GM21367 (cell line): ENCODE data around the gene NFIX.

Experiments
- ATAC-seq: cut with Tn5 transposase; IDR thresholded peaks from one replicate; pipeline ENCODE4 v1.9.1; 2021; ENCODE audit not compliant: unreplicated experiment

NFIX gene

DNA sequence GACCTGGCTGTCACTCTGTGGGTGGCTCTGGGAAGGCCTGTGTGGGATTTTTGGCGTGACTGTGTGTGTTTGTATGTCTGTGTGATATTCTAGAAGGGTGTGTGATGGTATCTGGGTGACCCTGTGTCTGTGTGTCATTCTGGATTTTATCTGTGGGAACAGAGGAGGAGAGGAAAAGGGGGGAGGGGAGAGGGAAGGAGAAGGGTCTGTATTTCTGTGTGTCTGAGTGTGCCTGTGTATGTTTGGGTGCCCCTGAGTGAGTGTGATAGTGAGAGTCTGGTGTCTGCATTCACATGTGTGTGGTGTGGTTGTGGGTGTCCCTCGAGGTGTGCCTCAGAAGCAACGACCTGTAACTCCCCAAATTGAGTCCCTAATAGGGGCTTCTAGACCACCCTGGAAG is 8.1 kb upstream of the NFIX start:
- no peak for ATAC-seq

DNA sequence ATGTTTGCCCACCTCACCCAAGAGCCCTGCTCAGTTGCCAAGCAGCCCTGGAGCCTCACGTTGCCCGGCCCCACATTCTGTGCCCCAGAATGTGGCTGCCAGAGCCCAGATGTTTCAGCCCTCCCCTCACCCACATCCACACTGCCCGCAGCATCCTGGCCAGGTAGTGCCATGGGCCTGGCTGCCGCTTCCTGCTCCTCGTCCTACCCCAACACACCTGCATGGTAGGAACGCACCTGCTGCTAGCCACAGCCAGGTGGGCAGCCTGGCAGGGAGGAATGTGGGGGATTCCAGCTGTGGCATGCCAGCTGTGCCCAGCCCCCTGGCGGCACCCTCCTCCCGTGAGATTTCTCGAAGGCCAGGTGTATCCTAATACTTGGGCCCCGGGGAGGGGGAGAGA is 7.5 kb upstream of the NFIX start:
- no peak for ATAC-seq

GRCh38 chr19:12990431-12990830 is 4.8 kb upstream of the NFIX start:
- no peak for ATAC-seq

GRCh38 chr19:12990853-12991252 is 4.4 kb upstream of the NFIX start:
- ATAC-seq = no peak

DNA sequence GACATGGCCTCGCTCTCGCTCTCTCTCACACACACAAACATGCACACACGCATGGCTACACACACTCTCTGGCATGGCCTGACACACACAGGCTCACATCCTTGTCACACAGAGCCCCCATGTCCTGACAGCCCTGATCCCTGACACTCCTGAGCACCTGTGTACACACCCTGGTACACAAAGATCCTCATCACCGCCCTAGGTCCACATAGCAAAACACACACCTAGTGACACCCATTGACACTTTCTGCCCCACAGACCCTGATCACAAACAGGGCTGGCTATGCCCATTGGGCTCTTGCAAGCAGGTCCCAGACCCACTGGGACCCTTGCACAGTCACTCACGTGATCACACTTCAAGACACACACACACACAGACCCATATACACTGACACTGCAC is 4.0 kb upstream of the NFIX start:
- ATAC-seq = no peak

DNA sequence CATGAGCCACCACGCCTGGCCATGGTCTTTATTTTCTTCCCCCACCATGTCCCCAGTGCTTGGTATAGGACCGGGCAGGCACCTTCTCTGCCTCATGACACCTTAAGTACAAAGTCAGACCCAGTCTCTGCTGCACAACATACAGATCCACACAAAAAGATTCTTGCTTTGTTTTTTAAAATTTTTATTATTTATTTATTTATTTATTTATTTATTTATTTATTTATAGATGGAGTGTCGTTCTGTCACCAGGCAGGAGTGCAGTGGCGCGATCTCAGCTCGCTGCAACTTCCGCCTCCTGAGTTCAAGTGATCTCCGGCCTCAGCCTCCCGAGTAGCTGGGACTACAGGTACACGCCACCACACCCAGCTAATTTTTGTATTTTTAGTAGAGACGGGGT is 2.5 kb upstream of the NFIX start:
- ATAC-seq = no peak

GRCh38 chr19:12993562-12993961 is 1.7 kb upstream of the NFIX start:
- ATAC-seq = no peak

DNA sequence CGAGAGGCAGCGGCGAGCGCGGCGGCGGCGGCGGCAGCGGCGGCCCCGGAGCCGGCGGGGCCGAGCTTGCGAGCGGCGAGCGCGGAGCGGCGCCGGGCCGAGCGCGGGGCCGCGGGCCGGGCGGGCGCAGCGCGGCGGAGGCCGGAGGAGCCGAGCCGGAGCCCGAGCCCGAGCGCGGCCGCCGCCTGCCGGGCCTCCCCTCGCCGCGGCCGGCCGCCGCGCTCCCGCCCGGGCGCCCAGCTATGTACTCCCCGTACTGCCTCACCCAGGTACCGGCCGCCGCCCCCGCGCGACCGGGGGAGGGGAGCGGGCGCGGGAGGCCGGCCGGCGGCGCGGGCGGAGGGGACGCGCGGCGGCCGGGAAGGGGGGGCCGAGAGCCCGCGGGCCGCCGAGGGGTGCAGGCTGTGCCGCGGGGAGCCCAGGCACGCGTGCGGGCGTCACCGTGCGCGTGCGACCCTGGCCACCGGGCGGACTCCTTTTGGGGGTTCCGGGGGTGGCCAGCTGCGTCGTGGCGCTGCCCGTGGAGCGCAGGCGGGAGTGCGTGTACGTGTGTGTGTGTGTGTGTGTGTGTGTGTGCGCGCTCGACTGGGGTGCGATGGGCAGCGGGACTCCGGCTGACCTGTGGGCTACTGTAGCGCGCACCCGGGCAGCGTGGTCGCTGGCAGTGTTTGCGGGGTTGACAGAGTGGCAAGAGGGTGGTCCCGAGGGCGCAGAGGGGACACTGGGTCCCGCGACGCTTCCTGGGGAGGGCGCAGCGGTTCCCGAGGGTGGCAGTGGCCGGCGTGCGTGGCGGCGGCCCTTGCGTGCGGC is 526 bp downstream of the NFIX start:
- no peak for ATAC-seq

DNA sequence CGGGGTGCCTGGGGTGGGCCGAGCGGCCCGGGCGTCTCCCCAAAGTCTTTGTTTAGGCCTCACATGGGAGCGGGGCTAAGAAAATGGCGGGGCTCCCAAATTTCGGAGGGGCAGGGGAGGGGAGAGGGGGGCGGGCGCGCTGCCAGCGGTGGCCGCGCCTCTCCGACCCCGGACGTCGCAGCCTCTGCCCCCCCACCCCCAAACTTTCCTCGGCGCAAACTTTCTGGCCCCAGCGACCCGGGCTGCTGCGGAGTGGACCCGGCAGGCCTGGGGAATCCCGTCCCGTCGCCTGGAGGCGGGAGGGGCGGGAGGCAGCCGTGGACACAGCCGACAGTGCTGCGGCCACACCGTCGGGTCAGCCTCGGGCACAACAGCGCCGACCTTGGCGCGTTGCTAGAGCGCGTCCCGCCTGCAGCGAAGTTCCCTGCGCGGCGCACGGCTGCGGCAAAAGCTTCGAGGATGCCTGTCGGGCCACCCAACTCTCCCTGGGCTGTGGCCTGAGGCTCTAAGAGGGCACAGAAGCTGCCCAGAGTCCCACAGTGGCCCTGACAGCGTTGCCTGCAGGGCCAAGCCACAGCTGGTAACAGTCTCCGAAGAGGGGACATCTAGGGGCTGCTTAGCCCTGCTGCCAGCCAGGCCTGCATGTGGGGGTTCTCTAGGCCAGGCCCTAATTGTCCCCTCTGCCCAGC is 1.3 kb downstream of the NFIX start:
- no peak for ATAC-seq

GRCh38 chr19:12997179-12997966 is 2.1 kb downstream of the NFIX start:
- ATAC-seq = no peak

DNA sequence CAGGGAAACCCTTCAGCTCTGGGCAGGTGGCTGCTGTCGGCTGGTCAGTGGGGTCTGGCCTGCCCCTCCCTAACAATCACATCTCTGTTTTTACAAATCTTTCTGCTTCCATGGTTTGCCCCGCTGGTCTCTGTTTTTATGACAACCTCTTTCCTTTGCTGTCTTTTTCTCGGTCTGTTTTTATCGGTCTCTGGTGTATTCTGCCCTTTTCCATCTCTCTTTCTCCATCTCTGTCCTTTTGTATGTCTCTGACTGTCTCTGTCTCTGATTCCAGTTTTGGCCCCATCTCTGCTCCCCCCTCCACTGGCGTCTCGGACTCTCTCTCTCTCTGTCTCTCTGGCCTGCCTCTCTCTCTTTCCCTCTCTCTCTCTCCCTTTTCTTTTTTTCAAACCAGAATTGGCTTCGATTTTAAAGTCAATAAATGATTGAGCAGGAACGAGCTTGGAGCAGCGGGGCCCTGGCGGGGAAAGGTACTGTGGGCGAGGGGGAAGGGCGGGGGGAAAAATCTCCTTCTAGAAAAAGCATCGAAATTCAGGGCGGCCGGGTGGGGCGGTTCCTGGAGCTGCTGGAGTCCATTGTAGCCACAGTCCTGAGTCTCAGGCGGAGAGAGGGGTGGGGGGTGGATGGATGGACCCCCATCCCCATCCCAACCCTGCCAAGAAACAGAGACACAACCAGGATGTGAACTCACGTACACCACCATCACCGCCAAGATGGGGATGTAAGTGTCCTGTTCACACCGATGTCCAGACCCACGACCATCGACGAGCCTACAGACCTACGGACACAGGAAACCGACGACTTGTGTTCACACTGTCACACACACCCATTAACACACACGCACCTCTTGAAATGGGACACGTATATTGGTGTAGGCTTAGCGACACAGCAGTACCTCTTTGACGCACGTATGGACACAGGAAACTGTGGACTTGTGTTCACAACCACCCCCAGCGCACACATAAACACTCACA is 3.0 kb downstream of the NFIX start:
- ATAC-seq = no peak

DNA sequence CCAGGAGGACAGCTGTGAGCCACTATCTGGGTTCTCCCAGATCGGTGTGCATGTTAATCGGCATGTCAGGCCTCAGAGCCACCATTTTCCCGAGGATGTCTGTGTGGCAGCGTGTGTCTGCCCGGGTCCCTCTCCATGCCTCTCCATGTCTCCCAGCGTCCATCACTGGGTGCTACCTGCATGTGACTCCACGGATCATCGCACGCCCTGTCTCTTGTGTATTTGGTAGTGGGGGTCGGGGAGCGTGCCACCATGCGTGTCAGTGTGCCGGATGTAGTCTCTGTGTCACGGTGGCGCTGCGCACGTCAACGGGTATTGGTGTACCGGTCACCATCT is 5.9 kb downstream of the NFIX start:
- ATAC-seq = no peak

- no peak for ATAC-seq
These were observed 6.4 kb downstream of the NFIX start for GRCh38 chr19:13001502-13002165.

DNA sequence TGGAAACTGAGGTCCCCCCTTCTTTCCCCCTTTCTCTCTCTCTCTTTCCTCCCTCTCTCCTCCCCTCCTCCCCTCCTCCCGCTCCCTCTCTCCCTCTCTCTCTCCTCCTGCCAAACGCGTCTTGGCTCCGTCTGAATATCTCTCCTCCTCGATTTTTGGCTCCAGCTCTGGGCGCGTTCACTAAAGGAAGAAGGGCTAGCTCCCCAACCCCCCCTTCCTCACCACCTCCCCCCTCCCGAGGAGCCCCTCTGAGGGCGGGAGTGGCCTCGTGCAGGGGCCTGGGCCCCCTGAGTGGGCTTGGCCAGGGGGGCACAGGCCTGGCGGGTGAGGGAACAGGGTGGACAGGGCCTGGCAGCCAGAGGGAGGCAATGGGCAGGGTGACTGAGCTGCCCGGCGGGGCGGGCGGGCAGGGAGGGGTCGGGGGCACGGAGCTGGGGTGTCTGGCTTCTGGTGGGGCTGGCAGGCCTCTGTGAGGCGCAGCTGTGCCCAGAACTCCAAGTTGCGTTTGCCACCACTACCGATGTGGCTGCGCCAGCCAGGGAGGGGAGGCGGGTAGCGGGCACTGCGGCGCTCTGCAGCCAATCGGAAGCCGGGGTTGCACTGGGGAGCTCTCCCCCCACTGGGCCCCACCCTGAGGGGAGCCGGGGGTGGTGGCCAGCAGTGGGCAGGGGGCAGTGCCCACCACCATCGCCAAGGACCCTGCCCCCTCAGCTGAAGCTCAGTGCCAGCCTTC is 7.1 kb downstream of the NFIX start:
- no peak for ATAC-seq

DNA sequence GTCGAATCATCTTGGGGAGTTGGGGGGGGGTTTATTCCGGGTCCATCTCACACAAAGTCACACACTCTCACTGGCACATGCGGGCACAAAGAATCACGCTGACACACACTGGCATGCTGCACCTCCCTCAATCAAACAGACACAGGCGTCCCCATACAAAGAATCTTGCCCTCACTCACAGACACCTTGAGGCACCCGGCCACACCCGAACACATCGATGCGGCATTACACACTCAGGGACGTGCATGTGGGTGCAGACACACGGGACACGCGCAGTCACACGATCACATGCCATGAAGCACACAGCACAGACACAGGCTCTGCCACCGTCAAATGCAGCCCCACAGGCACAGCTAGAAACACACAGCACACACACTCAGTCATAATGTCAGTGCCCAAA is 7.8 kb downstream of the NFIX start:
- no peak for ATAC-seq

DNA sequence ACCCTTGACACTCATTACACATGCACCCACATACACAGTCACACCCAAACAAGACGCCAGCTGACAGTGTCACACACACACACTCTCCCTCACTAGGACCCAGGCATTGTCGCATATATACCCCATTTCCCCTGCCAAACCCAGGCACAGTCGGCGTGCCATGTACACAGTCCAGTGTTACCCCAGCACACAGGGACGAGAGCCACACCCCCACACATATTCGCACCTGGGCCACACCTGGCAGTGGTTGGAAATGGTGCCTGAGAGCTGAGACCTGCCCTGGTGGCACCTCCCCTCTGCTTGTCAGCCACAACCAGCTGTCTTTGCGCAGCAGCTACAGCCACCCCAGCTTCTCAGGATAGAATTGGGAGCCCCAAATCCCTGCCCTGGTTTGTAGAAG is 9.0 kb downstream of the NFIX start:
- ATAC-seq = no peak

GRCh38 chr19:13005253-13005652 is 10.0 kb downstream of the NFIX start:
- no peak for ATAC-seq

GRCh38 chr19:13005861-13006370 is 10.6 kb downstream of the NFIX start:
- no peak for ATAC-seq
